GM19328 (cell line): ENCODE results near the gene AMH.
"Not testable (repeated sequence)": the region's sequence is repeated elsewhere in the genome, so short reads cannot be mapped to it uniquely, and the experiment has no call there.

Source experiments
- ATAC-seq: cut with Tn5 transposase; IDR thresholded peaks from one replicate; pipeline ENCODE4 v1.9.1; 2021; ENCODE audit warnings: mild to moderate bottlenecking, moderate library complexity; ENCODE audit not compliant: unreplicated experiment

AMH gene

GRCh38 chr19:2268480-2268830, 19.3 kb downstream of the AMH start:
- ATAC-seq = no peak

DNA sequence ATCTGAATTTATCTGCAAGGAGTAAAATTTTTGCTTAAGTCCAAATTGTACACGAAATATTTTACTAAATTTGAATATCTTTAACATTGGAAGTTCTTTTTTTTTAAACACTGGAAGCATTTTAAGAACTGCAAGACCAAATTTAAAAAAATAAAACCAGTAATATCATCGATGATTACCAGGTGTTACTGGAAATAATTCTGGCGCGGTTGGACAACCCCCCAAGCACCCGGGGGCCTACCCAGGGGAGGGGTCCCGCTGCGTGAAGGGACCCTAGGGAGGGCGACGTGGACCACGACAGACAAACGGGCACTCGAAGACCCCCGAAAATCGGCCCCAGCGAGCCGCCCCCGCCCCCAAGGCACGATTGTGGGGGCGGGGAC, 19.7 kb downstream of the AMH start:
- no peak for ATAC-seq

DNA sequence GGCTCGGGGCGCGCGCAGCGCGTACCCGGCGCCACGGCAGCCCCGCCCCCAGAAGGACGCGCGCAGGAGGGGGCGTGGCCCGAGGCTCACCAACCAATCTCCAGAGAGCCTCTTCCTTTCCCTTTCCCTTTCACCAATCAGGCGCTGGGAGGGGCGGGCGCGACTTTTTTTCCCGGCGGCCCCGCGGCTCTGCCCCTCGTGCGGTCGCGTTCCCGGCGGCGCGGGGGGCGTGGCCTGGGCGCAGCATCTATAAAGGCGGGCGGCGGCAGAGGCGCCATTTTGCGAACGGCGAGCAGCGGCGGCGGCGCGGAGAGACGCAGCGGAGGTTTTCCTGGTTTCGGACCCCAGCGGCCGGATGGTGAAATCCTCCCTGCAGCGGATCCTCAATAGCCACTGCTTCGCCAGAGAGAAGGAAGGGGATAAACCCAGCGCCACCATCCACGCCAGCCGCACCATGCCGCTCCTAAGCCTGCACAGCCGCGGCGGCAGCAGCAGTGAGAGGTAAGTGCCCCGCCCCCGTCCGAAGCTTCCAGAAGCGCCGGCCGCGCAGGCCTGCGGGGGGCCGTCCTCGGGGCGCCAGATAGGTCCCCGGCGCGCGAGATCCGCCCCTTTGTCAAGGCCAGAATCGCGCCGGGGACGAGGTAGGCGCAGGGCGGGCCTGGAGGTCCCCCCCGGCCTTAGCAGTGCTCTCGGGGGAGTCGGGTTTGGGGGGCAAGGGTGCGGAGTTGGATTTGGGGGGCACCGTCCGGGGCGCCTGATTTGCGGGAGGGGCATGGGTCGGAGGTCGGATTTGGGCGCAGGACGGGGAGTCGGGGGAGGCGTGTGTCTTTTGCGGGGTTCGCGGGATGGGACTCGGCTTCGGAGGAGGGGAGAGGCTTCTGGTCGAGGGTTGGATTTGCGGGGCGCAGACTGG, 20.4 kb downstream of the AMH start:
- ATAC-seq = peak; percentile 60

DNA sequence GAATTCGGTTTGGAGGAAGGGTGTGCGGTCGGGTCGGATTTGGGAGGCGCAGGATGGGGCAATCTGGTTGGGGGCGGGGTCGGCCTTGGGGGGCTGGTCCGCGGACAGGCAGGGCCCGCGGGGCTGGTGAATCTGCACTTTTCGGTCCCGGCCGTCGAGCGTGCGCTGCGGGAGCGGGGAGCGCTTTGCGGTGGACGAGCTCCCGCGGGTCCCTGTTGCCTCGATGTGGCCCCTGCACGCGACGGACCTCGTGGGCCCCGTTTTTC, 21.0 kb downstream of the AMH start:
- ATAC-seq = no peak

GRCh38 chr19:2270423-2271233, 21.5 kb downstream of the AMH start:
- no peak for ATAC-seq

GRCh38 chr19:2271234-2272103, 22.3 kb downstream of the AMH start:
- ATAC-seq = no peak

- ATAC-seq = no peak
These were observed 24.4 kb downstream of the AMH start for GRCh38 chr19:2273356-2274184.

DNA sequence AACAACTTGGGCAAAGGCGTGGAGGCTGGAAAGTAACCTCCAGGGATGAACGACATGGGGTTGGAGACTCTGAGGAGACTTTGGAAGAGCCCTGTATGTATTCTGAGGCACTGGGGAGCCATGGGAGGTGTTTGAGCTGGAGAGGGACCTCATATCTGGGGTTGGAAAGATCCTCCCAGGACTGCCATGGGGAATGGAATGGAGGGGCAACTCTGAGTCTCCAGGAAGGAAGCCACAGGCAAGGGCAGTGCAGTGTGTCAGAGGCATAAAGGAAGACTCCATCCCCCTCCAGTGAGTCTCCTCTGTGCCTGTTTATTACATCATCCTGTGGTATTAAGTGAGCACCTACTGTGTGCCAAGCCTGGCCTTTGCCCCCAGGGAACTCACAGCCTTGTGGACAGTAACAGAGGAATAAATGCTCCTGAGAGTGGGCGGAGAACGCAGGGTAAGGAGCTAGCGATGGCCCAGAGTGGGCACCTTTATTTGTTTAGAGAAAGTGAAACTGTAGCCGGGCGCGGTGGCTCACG, 25.1 kb downstream of the AMH start:
- no peak for ATAC-seq

DNA sequence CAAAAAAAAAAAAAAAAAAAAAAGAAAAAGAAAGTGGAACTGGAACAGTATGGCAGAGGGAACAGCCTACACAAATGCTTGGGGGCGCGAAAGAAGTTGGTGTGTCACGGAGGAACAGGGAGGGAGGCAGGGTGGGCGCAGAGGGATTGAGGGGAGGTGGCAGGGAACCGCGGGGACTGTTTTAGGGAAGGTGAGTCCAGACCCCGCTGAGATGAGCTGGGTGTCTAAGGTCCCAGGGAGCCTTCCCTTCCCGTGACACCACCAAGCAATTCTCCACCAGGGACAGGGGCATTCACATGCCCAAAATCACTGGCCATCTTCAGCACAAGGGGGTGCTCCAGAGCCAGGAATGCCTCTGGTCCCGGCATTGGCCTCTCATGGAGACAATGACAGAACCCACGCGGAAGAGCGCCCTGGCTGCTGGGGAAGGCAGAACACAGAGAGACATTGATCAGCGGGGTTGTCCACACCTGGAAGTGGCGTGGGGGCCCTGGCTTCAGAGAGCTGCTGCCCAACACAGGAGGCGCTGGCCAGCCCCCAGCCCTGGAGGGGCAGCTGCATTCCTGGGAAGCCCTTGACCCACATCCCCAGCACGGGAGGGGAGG, 25.9 kb downstream of the AMH start:
- no peak for ATAC-seq

GRCh38 chr19:2275588-2276428, 26.7 kb downstream of the AMH start:
- no peak for ATAC-seq

- no peak for ATAC-seq
These were observed 27.4 kb downstream of the AMH start for GRCh38 chr19:2276429-2276986.

DNA sequence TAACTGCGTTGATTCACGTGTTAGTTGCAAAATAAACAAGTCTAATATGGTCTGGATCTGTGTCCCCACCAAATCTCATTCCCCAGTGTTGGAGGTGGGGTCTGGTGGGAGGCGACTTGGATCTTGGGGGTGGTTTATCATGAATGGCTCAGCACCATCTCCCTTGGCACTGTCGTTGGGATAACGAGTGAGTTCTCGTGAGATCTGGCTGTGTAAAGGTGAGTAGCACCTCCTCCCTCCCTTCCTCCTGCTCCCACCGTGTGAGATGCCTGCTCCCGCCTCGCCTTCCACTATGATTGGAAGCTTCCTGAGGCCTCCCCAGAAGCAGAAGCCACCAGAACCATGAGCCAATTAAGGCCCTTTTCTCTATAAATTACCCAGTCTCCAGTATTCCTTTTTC, 28.0 kb downstream of the AMH start:
- no peak for ATAC-seq

DNA sequence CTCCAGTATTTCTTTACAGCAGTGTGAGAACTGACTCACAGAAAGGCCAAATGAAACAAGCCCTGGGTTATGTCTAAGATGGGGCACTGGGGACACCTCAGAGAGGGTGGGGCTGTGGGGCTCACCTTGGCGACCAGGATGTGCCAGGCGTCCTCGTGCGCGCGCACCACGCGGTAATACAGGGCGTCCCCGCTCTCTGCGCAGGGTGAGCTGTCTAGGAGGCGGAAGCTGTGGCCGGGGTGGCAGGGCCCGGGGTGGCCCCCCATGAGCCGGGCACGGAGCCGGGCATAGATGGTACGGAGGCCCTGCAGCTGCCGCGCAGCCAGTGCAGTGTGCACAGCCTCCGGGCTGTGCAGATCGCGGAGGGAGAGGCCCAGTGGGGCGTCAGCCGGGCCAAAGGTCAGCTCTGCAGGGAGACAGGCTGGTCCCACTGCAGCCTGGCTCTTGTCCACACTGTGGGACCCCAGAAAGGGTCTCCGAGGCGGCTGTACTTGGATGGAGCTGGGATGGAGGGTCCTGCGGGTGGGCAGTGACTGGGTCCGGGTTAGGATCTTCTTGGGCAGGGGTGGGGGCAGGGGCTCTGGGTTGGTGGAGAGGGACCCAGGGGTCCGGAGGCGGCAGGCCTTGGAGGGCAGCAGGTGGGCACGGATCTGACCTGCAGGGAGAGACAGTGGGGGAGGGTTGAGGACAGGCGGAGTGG, 29.5 kb downstream of the AMH start:
- ATAC-seq = no peak

GRCh38 chr19:2280633-2281264, 31.6 kb downstream of the AMH start:
- ATAC-seq = no peak

GRCh38 chr19:2281265-2282061, 32.3 kb downstream of the AMH start:
- ATAC-seq = not testable (repeated sequence)

DNA sequence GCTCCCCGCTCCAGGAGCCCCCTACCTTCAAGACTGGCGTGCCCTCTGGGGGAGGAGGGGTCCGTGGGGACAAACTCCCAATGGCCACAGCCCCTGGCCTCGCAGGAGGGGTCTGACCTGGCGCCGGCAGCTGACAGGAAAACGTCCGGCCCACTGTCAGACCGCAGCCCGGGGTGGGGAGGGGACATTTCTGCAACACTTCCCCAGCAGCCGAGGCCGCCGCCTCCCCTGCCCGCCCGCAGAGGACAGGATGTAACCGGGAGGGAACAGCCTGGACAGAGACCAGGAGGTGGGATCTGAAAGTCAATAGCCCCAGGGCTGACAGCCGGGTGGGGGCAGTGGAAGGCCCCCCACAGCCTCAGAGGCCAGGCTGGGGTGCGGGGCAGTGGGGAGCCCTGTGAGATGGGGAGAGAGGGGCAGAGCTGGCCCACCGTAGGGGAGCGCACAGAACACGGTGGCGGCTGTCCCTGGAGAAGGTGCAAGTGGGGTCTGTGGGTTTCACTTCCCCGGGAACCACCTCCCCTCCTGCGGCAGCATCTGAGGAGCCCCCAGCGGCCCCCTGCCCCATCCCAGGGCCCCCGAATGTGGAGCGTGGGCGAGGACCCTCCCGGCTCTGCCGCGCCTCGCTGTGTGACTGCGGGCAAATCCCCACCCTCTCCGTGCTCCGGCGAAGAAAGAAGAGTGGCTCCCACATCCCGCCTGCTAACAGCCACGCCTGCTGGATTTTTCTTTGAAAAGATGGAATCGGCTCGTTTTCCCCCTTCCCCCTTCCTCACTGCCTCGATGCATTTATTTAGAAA, 33.1 kb downstream of the AMH start, which contains the start of gene PEAK3:
PEAK3 (minus strand) TSS at position 114 of the 800 bp plus-strand sequence. CDS start 1,244 bp downstream, outside the sequence.
- no peak for ATAC-seq
